Esophagus squamous epithelium (tissue), 4 donors: ENCODE measurements around the gene TBC1D20.

ENCODE experiments used
- POLR2A ChIP-seq, 4 donors: fragments of 450-650 bp; IDR thresholded peaks; one replicate each; pipeline ENCODE4 v1.6.1; 2017; ENCODE audit warnings: antibody characterized with exemption in 4 of 4, mild to moderate bottlenecking in 4 of 4, moderate library complexity in 3 of 4
- TF ChIP-seq, protein P1 (sequence below), 6 experiments: fragments of 450-650 bp in 4 of 6; fragments of 200-600 bp in 2 of 6; sonication (generic) in 2 of 6; IDR thresholded peaks; one replicate each; pipeline ENCODE4 v1.5.1; 2016 to 2019; ENCODE audit warnings: antibody characterized with exemption in 6 of 6, mild to moderate bottlenecking in 4 of 6, moderate library complexity in 4 of 6

DNA sequence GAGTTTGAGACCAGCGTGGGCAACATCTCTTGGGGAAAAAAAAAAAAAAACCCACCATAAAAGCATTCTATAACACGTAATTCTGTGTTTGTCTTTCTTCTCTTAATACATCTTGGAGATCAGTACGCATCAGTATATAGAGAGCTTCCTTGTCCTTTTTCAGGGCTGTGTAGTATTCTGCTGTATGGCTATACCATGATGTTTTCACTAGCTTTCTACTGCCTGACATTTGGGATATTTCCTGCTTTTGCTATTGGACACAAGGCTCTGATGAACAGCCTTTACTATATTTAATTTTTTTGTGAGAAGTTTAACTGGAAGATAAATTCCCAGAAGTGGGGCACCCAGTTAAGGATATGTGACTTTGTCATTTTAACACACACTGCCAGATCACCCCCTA lies 74.8 kb downstream of the TBC1D20 start:
- TF ChIP-seq, protein P1, sequence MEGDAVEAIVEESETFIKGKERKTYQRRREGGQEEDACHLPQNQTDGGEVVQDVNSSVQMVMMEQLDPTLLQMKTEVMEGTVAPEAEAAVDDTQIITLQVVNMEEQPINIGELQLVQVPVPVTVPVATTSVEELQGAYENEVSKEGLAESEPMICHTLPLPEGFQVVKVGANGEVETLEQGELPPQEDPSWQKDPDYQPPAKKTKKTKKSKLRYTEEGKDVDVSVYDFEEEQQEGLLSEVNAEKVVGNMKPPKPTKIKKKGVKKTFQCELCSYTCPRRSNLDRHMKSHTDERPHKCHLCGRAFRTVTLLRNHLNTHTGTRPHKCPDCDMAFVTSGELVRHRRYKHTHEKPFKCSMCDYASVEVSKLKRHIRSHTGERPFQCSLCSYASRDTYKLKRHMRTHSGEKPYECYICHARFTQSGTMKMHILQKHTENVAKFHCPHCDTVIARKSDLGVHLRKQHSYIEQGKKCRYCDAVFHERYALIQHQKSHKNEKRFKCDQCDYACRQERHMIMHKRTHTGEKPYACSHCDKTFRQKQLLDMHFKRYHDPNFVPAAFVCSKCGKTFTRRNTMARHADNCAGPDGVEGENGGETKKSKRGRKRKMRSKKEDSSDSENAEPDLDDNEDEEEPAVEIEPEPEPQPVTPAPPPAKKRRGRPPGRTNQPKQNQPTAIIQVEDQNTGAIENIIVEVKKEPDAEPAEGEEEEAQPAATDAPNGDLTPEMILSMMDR (IDR thresholded peaks at IDR 0.05), result no peak
- no peak for TF ChIP-seq POLR2A (IDR thresholded peaks at IDR 0.05)
